ENCODE results near the gene HCN4.

DNA sequence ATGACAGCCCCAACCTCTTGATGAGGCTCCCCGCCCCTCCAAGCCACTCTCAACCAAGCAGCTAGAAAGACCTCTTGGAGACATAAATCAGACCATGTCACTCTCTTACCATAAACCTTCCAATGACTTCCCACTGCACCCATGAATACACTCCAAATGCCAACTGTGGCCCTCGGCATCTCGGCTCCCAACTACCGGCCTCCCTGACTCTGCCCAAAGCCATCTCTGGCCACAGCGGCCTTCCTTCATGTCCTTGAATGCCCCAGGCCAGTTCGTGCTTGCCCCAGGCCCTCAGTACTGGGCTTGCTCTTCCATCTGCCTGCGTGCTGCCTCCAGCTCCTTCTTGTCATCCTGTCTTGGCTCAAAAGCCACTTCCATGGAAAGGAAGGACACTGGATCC, 32.0 kb downstream of the HCN4 start:
- TF ChIP-seq POLR2A (IDR thresholded peaks at IDR 0.05) (no peak), POLR2AphosphoS5 (IDR thresholded peaks at IDR 0.05) (no peak)
- TF ChIP-seq, protein P1, sequence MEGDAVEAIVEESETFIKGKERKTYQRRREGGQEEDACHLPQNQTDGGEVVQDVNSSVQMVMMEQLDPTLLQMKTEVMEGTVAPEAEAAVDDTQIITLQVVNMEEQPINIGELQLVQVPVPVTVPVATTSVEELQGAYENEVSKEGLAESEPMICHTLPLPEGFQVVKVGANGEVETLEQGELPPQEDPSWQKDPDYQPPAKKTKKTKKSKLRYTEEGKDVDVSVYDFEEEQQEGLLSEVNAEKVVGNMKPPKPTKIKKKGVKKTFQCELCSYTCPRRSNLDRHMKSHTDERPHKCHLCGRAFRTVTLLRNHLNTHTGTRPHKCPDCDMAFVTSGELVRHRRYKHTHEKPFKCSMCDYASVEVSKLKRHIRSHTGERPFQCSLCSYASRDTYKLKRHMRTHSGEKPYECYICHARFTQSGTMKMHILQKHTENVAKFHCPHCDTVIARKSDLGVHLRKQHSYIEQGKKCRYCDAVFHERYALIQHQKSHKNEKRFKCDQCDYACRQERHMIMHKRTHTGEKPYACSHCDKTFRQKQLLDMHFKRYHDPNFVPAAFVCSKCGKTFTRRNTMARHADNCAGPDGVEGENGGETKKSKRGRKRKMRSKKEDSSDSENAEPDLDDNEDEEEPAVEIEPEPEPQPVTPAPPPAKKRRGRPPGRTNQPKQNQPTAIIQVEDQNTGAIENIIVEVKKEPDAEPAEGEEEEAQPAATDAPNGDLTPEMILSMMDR (IDR thresholded peaks at IDR 0.05) = no peak
